BJ (cell line): ENCODE measurements around the gene TADA3. TPM values are rescaled to one million over a fixed set of nuclear protein-coding genes. Genes with fewer than 3 reads are reported as not detected.

Experiments
- CTCF ChIA-PET: fragments of 350-600 bp; formaldehyde crosslinking; extraction: SDS; loops from one replicate; lab custom pipeline; 2021; ENCODE audit warnings: antibody characterized with exemption, inconsistent platforms; lab: Yijun Ruan, JAX
- POLR2A ChIA-PET: fragments of 300-600 bp; sonication (Branson Sonifier 250); formaldehyde crosslinking; extraction: SDS; loops from one replicate; lab custom pipeline; 2021; ENCODE audit warnings: antibody characterized with exemption; lab: Charles Lee
- DNase-seq: peaks from one replicate; pipeline ENCODE4 v3.0.0-alpha.2; 2011; ENCODE audit warnings: low read depth
- H3K27me3 ChIP-seq: 2 replicates; pipeline ENCODE4 v1.6.0; 2011; ENCODE audit warnings: low read length; ENCODE audit not compliant: control insufficient read depth, insufficient read depth
- H3K36me3 ChIP-seq: 2 replicates; pipeline ENCODE4 v1.5.1; 2011; ENCODE audit warnings: low read length; ENCODE audit not compliant: control insufficient read depth, insufficient read depth
- H3K4me3 ChIP-seq: 2 replicates; pipeline ENCODE4 v1.5.1; 2011; ENCODE audit warnings: low read depth, mild to moderate bottlenecking, control low read depth, low read length
- polyA plus RNA-seq: library from polyadenylated mRNA; depleted of rRNA; stranded (reverse); fragments of >200 nt; gene quantifications from 2 replicates; pipeline ENCODE4 v1.2.3, GENCODE V29; 2011
- TF ChIP-seq, protein P1 (sequence below): IDR thresholded peaks from 2 replicates; pipeline ENCODE4 v1.5.1; 2011; ENCODE audit warnings: low read depth, mild to moderate bottlenecking, control low read depth, inconsistent platforms, low read length, moderate library complexity; ENCODE audit not compliant: insufficient read depth

TADA3 gene
- polyA plus RNA-seq, 1 experiment, result 113 TPM

DNA sequence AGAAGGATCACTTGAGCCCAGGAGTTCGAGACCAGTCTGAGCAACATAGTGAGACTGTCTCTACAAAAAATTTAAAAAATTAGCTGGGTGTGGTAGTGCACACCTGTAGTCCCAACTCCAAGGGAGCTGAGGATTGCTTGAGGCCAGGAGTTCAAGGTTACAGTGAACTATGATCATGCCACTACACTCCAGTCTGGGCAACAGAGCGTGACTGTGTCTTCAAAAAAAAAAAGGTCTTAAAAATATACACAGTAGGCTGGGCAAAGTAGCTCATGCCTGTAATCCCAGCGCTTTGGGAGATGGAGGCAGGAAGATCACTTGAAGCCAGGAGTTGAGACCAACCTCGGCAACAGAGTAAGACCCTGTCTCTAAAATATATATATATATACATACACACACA lies 11.4 kb downstream of the TADA3 start:
- TF ChIP-seq, protein P1, sequence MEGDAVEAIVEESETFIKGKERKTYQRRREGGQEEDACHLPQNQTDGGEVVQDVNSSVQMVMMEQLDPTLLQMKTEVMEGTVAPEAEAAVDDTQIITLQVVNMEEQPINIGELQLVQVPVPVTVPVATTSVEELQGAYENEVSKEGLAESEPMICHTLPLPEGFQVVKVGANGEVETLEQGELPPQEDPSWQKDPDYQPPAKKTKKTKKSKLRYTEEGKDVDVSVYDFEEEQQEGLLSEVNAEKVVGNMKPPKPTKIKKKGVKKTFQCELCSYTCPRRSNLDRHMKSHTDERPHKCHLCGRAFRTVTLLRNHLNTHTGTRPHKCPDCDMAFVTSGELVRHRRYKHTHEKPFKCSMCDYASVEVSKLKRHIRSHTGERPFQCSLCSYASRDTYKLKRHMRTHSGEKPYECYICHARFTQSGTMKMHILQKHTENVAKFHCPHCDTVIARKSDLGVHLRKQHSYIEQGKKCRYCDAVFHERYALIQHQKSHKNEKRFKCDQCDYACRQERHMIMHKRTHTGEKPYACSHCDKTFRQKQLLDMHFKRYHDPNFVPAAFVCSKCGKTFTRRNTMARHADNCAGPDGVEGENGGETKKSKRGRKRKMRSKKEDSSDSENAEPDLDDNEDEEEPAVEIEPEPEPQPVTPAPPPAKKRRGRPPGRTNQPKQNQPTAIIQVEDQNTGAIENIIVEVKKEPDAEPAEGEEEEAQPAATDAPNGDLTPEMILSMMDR, result no peak
- ChIA-PET POLR2A (no interaction called here), CTCF (no interaction called here)
- no peaks in the 10 kb centered on the region for H3K27me3 ChIP-seq
- H3K4me3 ChIP-seq, result no peak overlapping the region
- peaks cover 21% of the 10 kb centered on the region for H3K36me3 ChIP-seq
- DNase-seq, result no peak

DNA sequence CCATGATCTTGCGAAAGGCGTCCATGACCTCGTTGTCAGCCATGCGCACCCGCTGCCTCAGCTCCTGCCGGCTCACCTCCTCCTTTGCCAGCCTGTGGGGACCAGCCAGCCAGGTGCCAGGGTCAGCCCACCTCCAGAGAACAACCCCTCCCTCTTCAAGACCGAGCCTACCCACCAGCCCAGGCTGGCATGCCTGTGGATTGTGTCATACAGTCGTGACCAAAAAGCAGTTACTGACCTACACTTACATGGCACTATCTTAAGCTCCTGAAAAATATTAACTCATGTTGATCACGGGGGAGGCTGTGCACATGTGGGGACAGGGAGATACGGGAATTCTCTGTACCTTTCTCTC lies 11.8 kb downstream of the TADA3 start:
- no peak for DNase-seq
- Histone ChIP-seq H3K27me3 (no peaks in the 10 kb centered on the region), H3K4me3 (no peak overlapping the region), H3K36me3 (peaks cover 18% of the 10 kb centered on the region)
- POLR2A ChIA-PET, result no interaction called here
- CTCF ChIA-PET, result interaction anchor here (0.5 kb wide), 1 partner anchor 7 kb away, joined by 3 read pairs; no protein-coding TSS in a partner anchor
- TF ChIP-seq, protein P1, result no peak

DNA sequence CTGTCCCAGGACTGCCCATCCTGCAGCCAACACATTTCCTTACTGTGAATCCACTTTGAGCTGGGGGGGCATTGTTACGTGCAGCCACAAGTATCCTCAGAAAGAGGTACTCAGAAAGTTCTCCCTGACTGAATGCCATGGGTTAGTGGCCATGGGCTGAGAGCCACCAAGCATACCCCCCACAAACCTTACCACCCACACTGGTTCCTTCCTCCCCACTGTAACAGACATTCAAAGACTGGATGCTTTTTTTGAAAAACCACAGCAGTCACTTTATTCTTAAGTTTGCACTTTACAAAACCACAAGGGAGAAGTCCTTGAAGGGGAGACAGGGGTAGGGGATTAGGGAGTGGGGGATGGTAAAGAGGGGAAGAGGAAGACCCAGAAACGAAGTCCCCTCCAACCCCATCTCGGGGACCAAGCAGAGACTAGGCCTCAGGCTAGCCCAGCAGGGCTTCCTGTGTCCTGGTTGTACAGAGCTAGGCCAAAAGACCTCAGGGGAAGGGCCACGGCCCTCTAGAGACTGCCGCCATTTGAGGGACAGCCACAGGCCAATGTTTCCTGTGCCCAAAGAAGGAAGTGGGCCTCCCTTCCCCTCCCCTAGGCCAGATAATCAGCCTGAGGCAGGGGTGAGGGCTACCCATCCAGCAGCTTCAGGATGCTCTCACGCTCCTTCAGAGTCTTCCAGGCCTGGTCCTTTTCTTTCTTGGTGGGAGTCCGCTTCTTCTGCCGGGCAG lies 12.4 kb downstream of the TADA3 start:
- TF ChIP-seq, protein P1, result no peak
- POLR2A ChIA-PET, result interaction anchor here (0.7 kb wide), 1 partner anchor 9 kb away, joined by 5 read pairs; no protein-coding TSS in a partner anchor
- CTCF ChIA-PET, result interaction anchor here (0.5 kb wide), 1 partner anchor 8 kb away, joined by 3 read pairs; no protein-coding TSS in a partner anchor
- DNase-seq, result no peak
- Histone ChIP-seq H3K27me3 (no peaks in the 10 kb centered on the region), H3K4me3 (no peak overlapping the region), H3K36me3 (peaks cover 14% of the 10 kb centered on the region)

DNA sequence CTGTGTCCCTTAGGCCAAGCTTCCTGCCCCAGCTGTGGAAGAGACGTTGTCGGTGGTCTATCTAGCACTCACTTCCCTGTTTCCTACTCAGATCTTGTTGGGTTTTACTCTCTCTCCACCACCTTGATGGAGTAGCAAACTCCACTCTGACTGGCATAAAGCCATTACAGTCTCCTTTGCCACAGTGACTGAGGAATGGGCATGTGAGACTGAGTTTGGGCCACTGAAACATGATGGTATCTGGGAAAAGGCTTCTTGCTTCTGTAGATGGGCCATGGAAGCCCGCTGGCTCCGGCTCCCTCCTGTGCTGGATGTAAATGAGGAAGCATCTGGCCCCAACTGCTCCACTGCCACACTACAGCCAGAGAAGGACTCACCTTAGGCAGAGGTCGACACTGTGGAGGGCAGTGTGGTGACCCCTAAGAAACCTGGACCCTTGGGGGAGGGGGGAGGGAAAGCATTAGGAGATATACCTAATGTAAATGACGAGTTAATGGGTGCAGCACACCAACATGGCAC lies 13.1 kb downstream of the TADA3 start:
- Histone ChIP-seq H3K4me3 (no peak overlapping the region), H3K27me3 (no peaks in the 10 kb centered on the region), H3K36me3 (peaks cover 14% of the 10 kb centered on the region)
- TF ChIP-seq, protein P1, result no peak
- ChIA-PET POLR2A (no interaction called here), CTCF (no interaction called here)
- no peak for DNase-seq

DNA sequence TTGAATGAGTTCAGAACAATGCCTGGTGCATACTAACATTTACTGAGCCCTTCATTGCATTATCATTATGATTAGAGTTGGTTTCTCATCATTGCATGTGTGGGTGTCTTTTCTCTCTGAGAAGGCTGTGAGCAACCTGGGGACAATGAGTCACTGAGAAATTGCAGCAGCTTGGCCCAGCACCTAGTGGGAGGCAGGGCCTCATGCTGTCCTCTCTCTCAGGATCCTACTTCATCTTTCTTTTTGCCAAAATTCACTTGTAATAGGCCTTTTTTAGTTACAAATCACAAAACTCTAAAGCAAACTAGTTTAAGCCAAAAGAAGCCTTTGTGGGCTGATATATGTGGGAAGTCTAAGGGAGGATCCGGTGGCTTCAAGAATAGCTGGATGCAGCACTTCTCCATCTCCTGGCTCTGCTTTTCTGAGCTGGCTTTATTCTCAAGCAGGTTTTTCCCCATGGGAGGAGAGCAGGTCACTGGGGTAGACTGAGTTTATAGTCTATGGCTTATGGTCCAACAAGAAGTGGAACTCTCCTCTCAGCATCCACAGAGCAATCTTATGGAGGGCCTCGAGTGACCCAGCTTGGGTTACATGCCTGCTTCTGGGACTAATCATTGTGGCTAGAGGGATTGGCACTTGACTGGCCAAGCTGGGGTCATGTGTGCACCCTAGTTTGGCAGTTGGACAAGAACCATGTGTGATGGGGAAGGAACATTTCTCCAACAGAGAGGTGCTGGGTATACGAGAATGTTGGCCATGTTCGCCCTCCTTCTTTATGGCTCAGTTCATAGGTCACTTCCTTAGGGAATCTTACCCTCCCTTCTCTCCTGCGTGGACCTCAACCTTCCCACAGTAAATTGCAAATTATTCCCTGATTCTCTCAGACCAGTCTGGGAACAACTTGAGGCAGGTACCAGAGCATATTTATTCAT lies 13.9 kb downstream of the TADA3 start:
- CTCF ChIA-PET, result interaction anchor here (1.3 kb wide), 1 partner anchor 27 kb away, joined by 3 read pairs; no protein-coding TSS in a partner anchor

More for the DNA sequence above, 13.9 kb downstream of the TADA3 start:
- TF ChIP-seq, protein P1, result no peak
- Histone ChIP-seq H3K4me3 (no peak overlapping the region), H3K36me3 (peaks cover 11% of the 10 kb centered on the region), H3K27me3 (no peaks in the 10 kb centered on the region)
- POLR2A ChIA-PET, result no interaction called here
- peak; percentile 24 for DNase-seq
